Left lung (tissue), 10 donors: Measurements from ENCODE around the gene ZNF28. TPM values are rescaled to one million over a fixed set of nuclear protein-coding genes. Genes with fewer than 3 reads are reported as not detected.
"Not testable (repeated sequence)": the region's sequence is repeated elsewhere in the genome, so short reads cannot be mapped to it uniquely, and the experiment has no call there.

Experiments
- ATAC-seq: fragments of 200-7000 bp; cut with Tn5 transposase; one replicate; pipeline ENCODE4 v1.9.1; 2020; ENCODE audit warnings: moderate library complexity
- DNase-seq, 4 donors: peaks; one replicate each; pipeline ENCODE4 v3.0.0-alpha.2; 2013 to 2020
- H3K27ac ChIP-seq, 2 donors: fragments of 200-600 bp; sonication (generic) in 1 of 2; one replicate each; pipeline versions ENCODE4 v1.5.0 to v1.8.0; 2020 to 2021
- H3K27me3 ChIP-seq, 2 donors: fragments of 200-600 bp; sonication (generic) in 1 of 2; one replicate each; pipeline versions ENCODE4 v1.5.0 to v1.8.0; 2020 to 2021
- H3K36me3 ChIP-seq, 2 donors: fragments of 200-600 bp; sonication (generic) in 1 of 2; one replicate each; pipeline versions ENCODE4 v1.5.0 to v1.8.0; 2020 to 2021
- H3K4me1 ChIP-seq, 2 donors: fragments of 200-600 bp; one replicate each; pipeline ENCODE4 v1.8.0; 2021
- H3K4me3 ChIP-seq, 2 donors: fragments of 200-600 bp; sonication (generic) in 1 of 2; one replicate each; pipeline versions ENCODE4 v1.5.0 to v1.8.0; 2020 to 2021; ENCODE audit warnings: mild to moderate bottlenecking in 1 of 2
- H3K9me3 ChIP-seq, 2 donors: fragments of 200-600 bp; sonication (generic) in 1 of 2; one replicate each; pipeline versions ENCODE4 v1.5.0 to v1.8.0; 2020 to 2021
- CTCF ChIP-seq, 2 donors: fragments of 200-600 bp; sonication (generic) in 1 of 2; IDR thresholded peaks; one replicate each; pipeline versions ENCODE4 v1.5.0 to v1.8.0; 2021; ENCODE audit warnings: antibody characterized with exemption in 2 of 2
- intact Hi-C, 2 donors: fragments of 100-400 bp; cut with DNase I; formaldehyde crosslinking; loops; one replicate each; pipeline versions ENCODE4 v1.11.2 to v1.14.2; 2022
- polyA plus RNA-seq, 6 donors: library from polyadenylated mRNA; unstranded; fragments of 120-200 nt; gene quantifications; one replicate each; pipeline ENCODE4 v1.2.1, GENCODE V29; 2013; ENCODE audit not compliant: insufficient read length in 6 of 6
- total RNA-seq, 2 donors: library from RNA; stranded (reverse); fragmentation: NEBNext Ultra II Directional; extraction: Animal tissue kit (Norgen Biotek cat#: 25700); gene quantifications; one replicate each; pipeline ENCODE4 v1.2.1, GENCODE V29; 2021
- donor health status: DM: no; HTN: yes; CAD: no.
- donor health status: DM: no; HTN: no; CAD: no.

Gene ZNF28
- total and polyA plus RNA-seq, 8 donors = 14.1 to 24.4 (median 17.2) TPM

GRCh38 chr19:52786464-52787354, 34.7 kb downstream of the ZNF28 start, which contains the start of gene ZNF600:
ZNF600 (minus strand) TSS chr19:52786791; CDS start chr19:52778888, 7,903 bp downstream.
- DNase-seq (peak; percentile 45 to 97 (median 80)), ATAC-seq (peak; percentile 100)
- H3K36me3 ChIP-seq, intact Hi-C loops, H3K27me3 ChIP-seq: not testable (repeated sequence)
- H3K9me3 ChIP-seq = peaks cover 0 to 19% of the 10 kb centered on the region in 2 donors
- H3K4me1 ChIP-seq = peaks cover 0 to 26% of the 10 kb centered on the region in 2 donors
- TF ChIP-seq CTCF (IDR thresholded peaks at IDR 0.05) = peak; percentile 8 to 38
- peak within 1 kb of the TSS; percentile 70 to 74 for H3K27ac ChIP-seq
- peak within 1 kb of the TSS; percentile 63 to 68 for H3K4me3 ChIP-seq

GRCh38 chr19:52786078-52786463, 35.4 kb downstream of the ZNF28 start:
- TF ChIP-seq CTCF (IDR thresholded peaks at IDR 0.05) = no peak
- peak overlapping the region; percentile 63 to 68 for H3K4me3 ChIP-seq
- H3K9me3 ChIP-seq = peaks cover 0 to 16% of the 10 kb centered on the region in 2 donors
- ATAC-seq (peak; percentile 55), DNase-seq (peak in 1 of 4 donors; percentile 77)
- peaks cover 0 to 26% of the 10 kb centered on the region in 2 donors for H3K4me1 ChIP-seq
- H3K27ac ChIP-seq = peak overlapping the region; percentile 70 to 74
- H3K36me3 ChIP-seq = peaks cover 0 to 4% of the 10 kb centered on the region in 2 donors
- intact Hi-C loops = no loop called here
- H3K27me3 ChIP-seq = no peaks in the 10 kb centered on the region

GRCh38 chr19:52785506-52785905, 35.9 kb downstream of the ZNF28 start:
- peaks cover 0 to 26% of the 10 kb centered on the region in 2 donors for H3K4me1 ChIP-seq
- H3K27me3 ChIP-seq = no peaks in the 10 kb centered on the region
- H3K4me3 ChIP-seq = peak overlapping the region in 1 of 2 donors; percentile 68
- no peak for ATAC-seq
- DNase-seq = no peak
- peaks cover 0 to 11% of the 10 kb centered on the region in 2 donors for H3K9me3 ChIP-seq
- peaks cover 0 to 9% of the 10 kb centered on the region in 2 donors for H3K36me3 ChIP-seq
- no peak for TF ChIP-seq CTCF (IDR thresholded peaks at IDR 0.05)
- no peak overlapping the region for H3K27ac ChIP-seq
- intact Hi-C loops = no loop called here

GRCh38 chr19:52782864-52783263, 38.6 kb downstream of the ZNF28 start:
- H3K27me3 ChIP-seq, intact Hi-C loops: not testable (repeated sequence)
- peaks cover 0 to 13% of the 10 kb centered on the region in 2 donors for H3K9me3 ChIP-seq

GRCh38 chr19:52778811-52779210, 42.6 kb downstream of the ZNF28 start:
- Histone ChIP-seq H3K36me3 (peaks cover 0 to 67% of the 10 kb centered on the region in 2 donors), H3K4me1 (no peaks in the 10 kb centered on the region), H3K27me3 (no peaks in the 10 kb centered on the region), H3K4me3 (no peak overlapping the region), H3K9me3 (peaks cover 0 to 29% of the 10 kb centered on the region in 2 donors), H3K27ac (no peak overlapping the region)
- intact Hi-C loops = no loop called here
- no peak for TF ChIP-seq CTCF (IDR thresholded peaks at IDR 0.05)
- ATAC-seq (no peak), DNase-seq (no peak)

More at GRCh38 chr19:52782864-52783263, 38.6 kb downstream of the ZNF28 start:
- H3K36me3 ChIP-seq = peaks cover 0 to 27% of the 10 kb centered on the region in 2 donors
- ATAC-seq, H3K4me3 ChIP-seq, H3K27ac ChIP-seq, DNase-seq: not testable (repeated sequence)
- H3K4me1 ChIP-seq = peaks cover 0 to 26% of the 10 kb centered on the region in 2 donors

- DNase-seq, H3K36me3 ChIP-seq, ATAC-seq, H3K4me1 ChIP-seq, intact Hi-C loops, H3K27ac ChIP-seq, H3K4me3 ChIP-seq, H3K27me3 ChIP-seq: not testable (repeated sequence)
- H3K9me3 ChIP-seq = peaks cover 0 to 34% of the 10 kb centered on the region in 2 donors
These were observed 65.0 kb downstream of the ZNF28 start for GRCh38 chr19:52756447-52756846.
